GM12875 (cell line): ENCODE measurements around the gene BCL11B.

Experiments used
- H3K4me3 ChIP-seq: one replicate; pipeline ENCODE4 v1.5.1; 2011; ENCODE audit warnings: low read depth, low read length, control low read depth
- TF ChIP-seq, protein P1 (sequence below): IDR thresholded peaks from 2 replicates; pipeline ENCODE4 v1.5.1; 2011; ENCODE audit warnings: low read depth, mild to moderate bottlenecking, control low read depth, inconsistent platforms, low read length, moderate library complexity, borderline replicate concordance; ENCODE audit not compliant: insufficient read depth

BCL11B gene

DNA sequence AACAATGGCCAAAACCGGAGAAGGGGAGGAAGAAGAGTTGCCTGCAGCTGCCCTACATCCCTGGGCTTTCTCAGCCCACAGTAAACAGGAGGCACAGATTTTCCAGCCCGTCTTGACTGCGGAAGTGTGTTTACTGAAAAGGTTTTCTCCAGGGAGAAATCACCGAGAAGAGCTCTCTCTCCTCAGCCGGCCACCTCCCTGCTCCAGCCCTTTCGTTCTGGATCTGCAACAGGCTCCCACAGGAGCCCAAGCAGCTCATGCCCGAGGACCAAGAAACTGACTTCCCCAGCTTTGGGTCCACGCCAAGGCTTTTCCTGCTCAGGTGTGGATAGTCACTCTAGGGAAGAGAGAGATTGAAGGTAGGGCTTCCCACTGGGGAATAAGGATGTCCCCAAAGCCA lies 61.7 kb downstream of the BCL11B start:
- no peak overlapping the region for H3K4me3 ChIP-seq

DNA sequence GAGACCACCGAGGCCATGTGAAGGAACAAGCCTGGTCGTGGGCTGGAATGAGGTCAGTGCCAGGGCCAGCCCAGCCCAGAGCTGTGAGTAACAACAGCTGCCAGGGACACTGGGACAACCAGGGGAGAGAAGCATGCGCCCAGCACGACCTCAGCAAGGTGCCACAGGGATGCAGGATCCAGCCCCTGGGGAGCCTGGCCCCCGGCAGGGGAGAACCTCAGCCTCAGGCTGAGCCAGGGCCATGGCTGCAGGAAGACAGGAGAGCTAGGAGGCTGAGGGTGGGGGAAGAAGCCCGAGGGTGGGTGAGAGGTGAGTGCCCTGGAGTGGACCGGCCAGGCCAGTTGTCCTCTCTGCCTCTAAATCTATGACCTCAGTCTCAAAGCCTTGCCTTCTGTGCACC lies 62.6 kb downstream of the BCL11B start:
- TF ChIP-seq, protein P1, sequence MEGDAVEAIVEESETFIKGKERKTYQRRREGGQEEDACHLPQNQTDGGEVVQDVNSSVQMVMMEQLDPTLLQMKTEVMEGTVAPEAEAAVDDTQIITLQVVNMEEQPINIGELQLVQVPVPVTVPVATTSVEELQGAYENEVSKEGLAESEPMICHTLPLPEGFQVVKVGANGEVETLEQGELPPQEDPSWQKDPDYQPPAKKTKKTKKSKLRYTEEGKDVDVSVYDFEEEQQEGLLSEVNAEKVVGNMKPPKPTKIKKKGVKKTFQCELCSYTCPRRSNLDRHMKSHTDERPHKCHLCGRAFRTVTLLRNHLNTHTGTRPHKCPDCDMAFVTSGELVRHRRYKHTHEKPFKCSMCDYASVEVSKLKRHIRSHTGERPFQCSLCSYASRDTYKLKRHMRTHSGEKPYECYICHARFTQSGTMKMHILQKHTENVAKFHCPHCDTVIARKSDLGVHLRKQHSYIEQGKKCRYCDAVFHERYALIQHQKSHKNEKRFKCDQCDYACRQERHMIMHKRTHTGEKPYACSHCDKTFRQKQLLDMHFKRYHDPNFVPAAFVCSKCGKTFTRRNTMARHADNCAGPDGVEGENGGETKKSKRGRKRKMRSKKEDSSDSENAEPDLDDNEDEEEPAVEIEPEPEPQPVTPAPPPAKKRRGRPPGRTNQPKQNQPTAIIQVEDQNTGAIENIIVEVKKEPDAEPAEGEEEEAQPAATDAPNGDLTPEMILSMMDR, result no peak

More for the DNA sequence above, 61.7 kb downstream of the BCL11B start:
- TF ChIP-seq, protein P1, result no peak

DNA sequence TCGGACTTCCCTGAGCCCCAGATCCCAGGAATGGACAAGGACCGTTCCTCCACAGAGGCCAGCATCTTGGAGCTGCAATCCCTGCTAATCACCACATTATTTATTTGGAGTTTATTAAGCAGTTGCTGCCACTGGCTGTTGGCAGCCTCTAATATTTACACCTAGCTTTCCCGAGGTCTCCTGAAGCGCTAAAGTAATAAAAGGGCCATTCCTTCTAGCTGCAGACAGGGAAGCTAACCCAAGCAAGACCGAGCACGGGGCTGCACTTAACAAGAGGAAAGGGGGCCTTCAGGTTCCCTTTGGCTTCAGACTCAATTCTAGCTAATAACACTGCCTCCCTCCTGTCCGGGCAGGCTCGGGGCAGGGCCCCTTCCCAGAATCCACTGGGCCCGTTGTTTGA lies 63.7 kb downstream of the BCL11B start:
- TF ChIP-seq, protein P1, result no peak

More for the DNA sequence above, 62.6 kb downstream of the BCL11B start:
- no peak overlapping the region for H3K4me3 ChIP-seq

DNA sequence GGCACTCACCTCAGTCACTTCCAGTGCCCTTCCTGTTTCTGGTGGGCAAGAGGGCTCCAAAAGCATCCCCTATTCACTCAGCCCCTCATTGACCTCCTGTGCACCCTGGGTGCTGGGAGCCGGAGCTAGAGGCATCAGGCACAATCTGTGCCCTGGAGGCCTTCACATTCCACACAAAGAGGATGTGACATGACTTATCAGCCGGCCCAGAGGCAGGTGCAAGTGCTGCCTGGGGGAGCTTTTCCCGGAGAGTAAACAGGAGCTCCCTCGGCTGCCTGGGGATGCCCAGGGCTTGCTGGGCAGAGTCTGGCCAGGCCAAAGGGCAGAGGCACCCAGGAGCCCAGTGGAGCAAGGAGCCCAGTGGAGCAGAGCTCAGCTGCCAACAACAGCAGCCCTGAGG lies 64.5 kb downstream of the BCL11B start:
- H3K4me3 ChIP-seq, result no peak overlapping the region
- TF ChIP-seq, protein P1, result no peak

More for the DNA sequence above, 63.7 kb downstream of the BCL11B start:
- no peak overlapping the region for H3K4me3 ChIP-seq

DNA sequence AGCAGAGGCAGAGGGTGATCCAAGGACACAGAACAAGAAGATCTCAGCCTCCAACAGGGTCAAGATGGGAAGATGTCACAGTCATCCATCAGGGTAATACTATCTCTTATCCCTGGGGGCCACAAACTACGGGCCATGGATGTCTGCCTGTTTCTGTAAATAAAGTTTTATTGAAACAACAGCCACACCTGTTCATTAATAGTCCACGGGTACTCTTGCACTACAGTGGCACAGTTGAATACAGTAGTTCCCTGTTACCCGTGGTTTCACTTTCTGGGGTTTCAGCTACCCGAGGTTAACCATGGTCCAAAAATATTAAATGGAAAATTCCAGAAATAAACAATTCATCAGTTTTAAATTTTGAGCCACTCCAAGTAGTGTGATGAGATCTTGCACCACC lies 65.9 kb downstream of the BCL11B start:
- TF ChIP-seq, protein P1, result no peak
- H3K4me3 ChIP-seq, result no peak overlapping the region

DNA sequence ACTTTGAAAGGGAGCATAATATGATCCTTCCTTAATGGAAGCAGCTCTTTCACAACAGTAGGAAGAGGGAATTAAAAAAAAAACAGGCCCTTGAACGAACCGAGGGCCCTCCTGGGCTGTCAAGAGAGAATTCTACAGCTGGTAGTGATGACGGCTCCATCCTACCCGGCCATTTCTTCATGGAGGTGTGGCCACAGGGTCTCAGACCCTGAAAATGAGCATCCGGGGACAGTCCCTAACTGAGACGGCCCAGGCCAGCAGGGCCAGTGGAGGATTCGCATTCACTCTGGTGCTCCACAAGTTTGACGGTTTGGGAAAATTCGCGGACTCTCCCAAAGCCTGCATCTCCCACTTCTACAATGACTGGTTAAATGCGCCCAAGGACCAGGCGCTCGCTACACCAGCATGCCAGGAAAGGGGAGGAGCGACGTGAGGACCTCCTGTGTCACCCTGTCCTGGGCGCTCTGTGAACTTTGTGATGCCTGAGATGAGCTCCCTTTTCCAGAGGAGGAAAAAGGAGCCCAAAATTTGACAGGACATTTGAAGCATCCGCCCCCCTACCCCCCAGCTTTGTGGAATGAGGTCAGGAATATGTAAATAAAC lies 66.8 kb downstream of the BCL11B start:
- TF ChIP-seq, protein P1, result no peak

DNA sequence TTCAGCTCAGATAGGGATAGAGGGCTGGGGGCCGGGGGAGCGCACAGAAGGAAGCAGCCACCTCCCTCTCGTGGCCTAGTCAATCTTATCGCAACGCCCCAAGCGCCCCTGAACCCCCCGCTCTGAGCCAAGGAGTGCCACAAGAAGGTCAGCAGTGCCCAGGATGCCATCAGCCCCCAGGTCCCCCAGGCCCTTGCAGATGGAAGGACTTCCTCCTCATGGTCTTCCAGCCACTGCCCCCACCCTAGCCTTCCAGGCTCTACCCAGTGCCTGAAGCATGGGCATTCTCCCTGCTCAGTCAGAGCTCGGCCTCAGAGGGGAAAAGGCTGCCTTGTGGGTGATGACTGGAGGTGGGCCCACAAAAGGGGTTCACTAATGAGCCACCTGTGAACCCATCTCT lies 68.2 kb downstream of the BCL11B start:
- TF ChIP-seq, protein P1, result no peak
- no peak overlapping the region for H3K4me3 ChIP-seq

More for the DNA sequence above, 66.8 kb downstream of the BCL11B start:
- no peak overlapping the region for H3K4me3 ChIP-seq
